HG03442 (cell line): Measurements from ENCODE around the gene ZNF358.

Experiments used
- ATAC-seq: cut with Tn5 transposase; IDR thresholded peaks from one replicate; pipeline ENCODE4 v1.9.1; 2021; ENCODE audit warnings: mild to moderate bottlenecking, moderate library complexity; ENCODE audit not compliant: unreplicated experiment

The ZNF358 gene

DNA sequence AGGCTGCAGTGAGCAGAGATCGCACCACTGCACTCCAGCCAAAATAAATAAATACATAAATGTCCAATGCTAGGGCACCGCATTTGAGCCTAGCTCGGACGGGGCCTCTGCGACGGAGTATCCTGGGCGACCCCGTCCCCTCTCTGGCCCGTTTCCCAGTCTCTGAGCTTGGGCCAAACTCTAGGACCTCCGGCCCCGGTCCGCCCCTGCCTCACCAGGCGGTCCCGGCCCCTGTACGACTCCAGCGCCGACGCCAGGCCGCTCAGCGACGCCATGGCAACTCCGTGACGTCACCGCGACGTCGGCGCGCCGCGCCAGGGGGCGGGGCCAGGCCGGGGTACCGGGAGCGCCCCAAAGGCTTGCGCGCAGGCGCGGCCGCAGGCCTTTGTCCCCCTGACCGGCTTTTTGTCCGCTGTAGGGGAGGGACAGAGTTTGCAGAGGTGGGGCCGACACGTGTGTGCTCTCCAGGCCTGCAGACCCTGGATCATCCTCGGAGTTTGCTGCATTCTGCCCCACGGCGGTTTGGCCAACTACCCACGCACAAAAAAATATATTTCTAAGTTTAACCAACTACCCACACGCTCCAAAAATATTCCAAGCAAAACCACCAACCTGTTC lies 27.1 kb upstream of the ZNF358 start, which contains the start of gene PEX11G:
Gene PEX11G, minus strand, starts transcription at position 300 of the 618 bp plus-strand sequence. Its CDS starts 25 bp downstream, at position 275.
- ATAC-seq: peak; percentile 54

DNA sequence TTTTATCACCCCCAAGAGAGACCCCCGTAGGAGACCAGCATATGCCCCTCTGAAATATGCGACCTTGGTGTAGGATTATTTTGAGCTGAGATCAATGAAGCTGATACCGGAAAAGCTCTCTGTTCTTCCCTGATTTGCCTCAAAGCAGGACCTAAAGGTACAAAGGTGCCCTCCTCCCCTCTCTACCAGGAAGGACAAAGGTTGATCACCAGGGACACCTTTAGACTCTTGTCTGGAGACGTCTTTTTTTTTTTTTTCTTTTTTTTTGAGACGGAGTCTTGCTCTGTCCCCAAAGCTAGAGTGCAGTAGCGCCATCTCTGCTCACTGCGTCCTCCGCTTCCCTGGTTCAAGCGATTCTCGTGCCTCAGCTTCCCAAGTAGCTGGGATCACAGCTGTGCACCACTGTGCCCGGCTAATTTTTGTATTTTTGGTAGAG lies 26.3 kb upstream of the ZNF358 start:
- no peak for ATAC-seq

GRCh38 chr19:7492142-7492541 lies 23.8 kb upstream of the ZNF358 start:
- ATAC-seq: no peak

GRCh38 chr19:7492558-7492957 lies 23.3 kb upstream of the ZNF358 start:
- ATAC-seq: no peak

GRCh38 chr19:7494416-7495098 lies 21.3 kb upstream of the ZNF358 start:
- no peak for ATAC-seq

- no peak for ATAC-seq
These were observed 18.6 kb upstream of the ZNF358 start for GRCh38 chr19:7497292-7497691.

GRCh38 chr19:7500811-7501450 lies 15.0 kb upstream of the ZNF358 start:
- ATAC-seq: no peak

DNA sequence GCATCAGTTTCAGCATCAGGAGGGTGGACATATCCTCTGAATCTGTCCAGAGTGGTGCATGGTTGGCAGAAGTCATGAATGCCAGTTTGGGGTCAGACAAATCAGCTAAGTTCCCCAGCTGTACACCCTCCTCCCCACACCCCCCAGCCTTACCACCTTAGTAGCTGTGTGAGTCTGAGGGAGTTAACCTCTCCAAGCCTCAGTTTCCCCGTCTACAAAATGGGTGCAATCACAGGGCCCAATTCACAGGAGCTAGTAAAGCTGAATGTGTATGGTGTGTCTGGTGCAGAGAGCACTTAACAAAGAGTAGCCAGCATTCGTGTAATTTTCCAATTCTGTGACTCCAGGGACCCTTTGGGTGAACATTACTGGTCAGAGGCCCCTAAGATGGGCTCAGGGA lies 13.4 kb upstream of the ZNF358 start:
- no peak for ATAC-seq

DNA sequence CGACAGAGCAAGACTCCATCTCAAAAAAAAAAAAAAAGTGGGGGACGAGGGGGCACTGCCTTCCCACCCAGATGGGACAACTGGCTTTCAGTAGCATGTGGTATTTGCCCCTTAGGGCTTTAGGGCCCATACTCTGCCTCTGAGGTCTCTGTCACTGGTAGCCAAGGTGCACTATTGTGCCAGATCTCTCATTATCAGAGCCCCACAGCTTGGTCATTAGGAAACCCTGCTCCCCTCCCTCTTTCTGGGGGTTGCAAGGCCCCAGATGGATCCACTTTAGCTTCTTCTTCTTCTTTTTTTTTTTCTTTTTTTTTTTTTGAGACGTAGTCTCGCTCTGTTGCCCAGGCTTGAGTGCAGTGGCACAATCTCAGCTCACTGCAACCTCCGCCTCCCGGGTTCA lies 11.2 kb upstream of the ZNF358 start:
- no peak for ATAC-seq

DNA sequence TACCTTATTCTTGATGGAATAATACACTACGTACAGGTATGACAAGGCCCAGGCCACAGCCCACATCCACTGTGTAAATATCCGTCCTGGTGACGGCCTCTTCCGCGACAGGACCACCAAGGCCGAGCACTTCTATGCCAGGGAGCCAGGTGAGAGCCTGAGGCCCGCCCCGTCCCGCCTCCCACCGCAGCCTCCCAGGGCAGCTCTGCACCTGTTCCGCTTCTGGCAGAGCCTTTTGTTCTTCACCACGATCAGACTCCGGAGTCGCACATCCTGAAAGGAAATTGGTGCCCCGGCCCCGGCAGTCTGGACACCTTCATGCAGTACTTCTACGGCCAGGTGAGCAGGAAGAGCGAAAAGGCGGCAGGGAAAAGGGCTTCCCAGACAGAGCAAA lies 10.6 kb upstream of the ZNF358 start:
- no peak for ATAC-seq

- no peak for ATAC-seq
These were observed 10.1 kb upstream of the ZNF358 start for GRCh38 chr19:7505682-7506384.

GRCh38 chr19:7506385-7507328 lies 9.2 kb upstream of the ZNF358 start:
- no peak for ATAC-seq

- no peak for ATAC-seq
These were observed 8.0 kb upstream of the ZNF358 start for GRCh38 chr19:7507884-7508283.

GRCh38 chr19:7509625-7510024 lies 6.3 kb upstream of the ZNF358 start:
- ATAC-seq: no peak

DNA sequence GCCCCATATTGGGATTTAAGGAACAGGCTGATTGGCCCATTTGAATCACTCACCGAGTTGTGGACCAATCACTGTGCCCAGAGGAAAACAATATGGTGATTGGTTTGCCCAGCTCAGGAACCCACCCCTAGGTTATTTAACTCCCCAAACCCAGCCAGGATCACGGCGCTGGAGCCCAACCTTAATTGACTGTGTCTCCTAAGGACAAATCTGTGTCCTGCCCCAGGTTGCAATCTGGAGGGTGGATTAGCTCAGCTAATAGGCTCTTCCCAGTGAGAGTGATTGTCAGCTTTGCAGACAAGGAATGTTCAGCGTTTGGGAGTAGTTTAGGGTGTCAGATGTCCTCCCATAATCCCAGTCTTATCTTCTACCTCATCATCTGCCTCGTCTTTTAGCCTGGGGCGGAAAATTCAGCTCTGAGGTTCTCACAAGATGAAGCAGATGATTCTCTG lies 3.5 kb upstream of the ZNF358 start:
- no peak for ATAC-seq

DNA sequence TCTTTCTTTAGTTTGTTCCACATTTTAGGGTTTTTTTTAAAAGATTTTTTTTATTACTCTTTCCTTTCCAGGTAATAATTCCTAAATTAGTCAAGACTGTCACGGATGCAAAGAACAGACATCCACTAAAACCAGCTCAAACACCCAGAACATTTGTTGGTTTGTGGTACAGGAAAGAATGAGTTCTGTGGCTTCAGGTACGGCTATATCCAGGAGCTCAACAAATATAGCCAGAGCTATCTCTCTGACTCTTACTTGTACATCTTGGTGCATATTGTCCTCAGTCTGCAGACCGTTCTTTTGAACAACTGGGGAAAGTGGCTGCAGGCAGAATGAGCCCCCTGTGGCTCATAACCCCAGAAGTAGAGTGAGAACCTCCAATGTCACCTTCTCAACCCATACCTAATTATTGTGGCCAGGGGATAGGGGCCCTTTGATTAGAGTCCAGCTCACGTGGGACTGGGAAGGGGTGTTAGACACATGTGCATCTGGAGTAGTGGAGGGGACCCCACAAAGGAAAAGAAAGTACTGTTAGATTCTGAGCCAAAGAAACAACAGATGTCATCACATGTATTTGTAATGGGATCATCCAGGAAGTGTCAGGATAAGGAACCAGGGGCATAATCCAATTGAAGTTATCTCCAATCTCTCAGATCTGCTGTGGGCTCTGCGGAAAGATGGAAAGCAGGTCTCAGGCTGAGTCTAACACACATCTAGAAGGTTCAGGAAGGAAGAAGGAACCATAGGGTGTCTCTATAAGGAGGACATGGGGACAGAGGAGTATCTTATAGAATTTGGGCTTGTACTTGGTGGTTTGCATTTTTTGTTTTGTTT lies 1.9 kb upstream of the ZNF358 start:
- no peak for ATAC-seq

DNA sequence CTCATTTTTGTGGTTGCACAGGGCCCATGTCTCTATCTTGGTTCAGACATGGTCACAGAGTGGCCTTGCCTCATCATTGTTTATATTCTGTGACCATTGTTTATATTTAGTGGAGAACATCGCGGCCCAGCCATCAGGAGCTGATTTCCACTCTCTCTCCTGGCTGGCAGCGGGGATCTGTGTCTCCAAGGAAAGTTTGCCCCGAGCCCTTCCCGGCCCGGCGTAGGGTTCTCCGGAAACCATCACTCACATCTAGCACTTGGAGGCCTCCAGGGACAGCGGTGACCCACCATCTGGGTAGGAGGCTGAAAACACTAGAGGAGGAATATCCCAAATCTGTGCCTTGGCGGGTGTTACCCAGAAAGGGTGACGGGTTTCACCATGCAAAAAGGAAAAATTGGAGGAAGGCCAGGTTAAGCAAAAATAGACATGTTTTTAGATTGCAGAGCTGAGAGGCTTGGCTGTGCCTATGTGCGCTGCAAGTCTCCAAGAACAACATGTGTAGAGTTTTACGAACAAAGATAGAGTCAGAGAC lies 726 bp upstream of the ZNF358 start:
- ATAC-seq: no peak

DNA sequence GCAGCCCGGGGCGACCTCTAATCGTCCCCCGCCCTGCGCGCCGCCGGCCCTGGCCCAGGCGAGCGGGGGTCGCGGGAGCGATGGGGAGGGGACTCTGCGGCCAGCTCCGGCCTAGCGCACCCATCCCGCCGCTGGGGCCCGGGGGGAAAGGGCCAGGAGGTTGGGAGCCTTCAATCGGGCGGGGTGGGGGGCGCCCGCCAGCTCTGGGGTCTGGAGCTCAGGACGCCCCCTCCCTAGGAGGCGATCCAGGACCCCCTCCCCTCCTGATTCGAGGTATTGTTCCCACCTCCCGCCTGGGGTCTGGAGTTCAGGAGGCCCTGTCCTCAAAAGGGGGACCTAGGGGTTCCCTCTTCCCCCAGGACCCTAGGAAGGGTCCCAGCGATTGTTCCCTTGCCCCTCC lies 430 bp downstream of the ZNF358 start:
- no peak for ATAC-seq

GRCh38 chr19:7516878-7517277 lies 975 bp downstream of the ZNF358 start:
- no peak for ATAC-seq
